ENCODE results near the gene MPIG6B.

DNA sequence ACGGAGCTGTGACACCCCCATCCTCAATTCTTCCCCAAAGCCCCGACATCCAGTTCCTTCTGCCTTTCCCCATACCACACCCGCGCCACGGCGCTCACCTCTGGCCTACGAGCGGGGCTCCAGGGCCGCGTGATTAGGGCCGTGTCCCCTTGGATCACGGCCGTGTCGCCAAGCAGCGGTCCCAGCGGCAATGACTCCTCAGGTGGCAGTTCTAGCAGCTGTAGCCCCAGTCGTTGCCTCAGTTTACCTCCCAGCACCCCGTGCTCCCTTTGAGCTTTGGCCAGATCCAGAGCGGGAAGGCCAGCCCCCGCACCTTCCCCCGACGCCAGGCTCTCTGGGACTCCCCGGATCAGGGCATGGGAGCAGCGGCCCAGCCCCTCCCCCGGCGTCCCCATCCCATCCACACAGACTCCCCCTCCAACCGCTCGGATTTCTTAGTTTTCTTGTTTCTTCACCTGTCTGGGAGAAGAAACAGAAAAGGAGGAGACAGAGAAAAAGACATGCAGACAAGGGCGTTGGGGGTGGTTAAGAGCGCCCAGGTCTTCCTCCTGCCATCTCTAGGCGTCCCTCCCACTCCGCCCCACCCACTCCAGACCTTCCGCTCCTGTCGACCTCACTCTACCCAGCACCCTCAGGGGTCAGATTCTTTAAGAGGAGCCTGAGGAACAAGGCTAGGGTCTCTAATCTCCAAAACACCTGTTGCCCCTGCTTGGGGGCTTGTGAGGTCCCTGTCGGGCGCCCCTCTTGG lies 5.8 kb downstream of the MPIG6B start, which contains the start of gene DDAH2:
- TF ChIP-seq CTCF (IDR thresholded peaks at IDR 0.05) (peak in 5 of 12 donors; percentile 60 to 81 (median 65)), POLR2A (IDR thresholded peaks at IDR 0.05) (no peak)

Data from heart left ventricle (tissue), 13 donors.